HEK293 (cell line): ENCODE measurements around the gene RPS6KB2.

Source experiments
- HOXD13 ChIP-seq: sonication (generic); formaldehyde crosslinking; IDR thresholded peaks from 2 replicates; pipeline ENCODE4 v1.8.0; 2022; ENCODE audit warnings: missing genetic modification reagents, borderline replicate concordance
- REPIN1 ChIP-seq: fragments of 450-650 bp; formaldehyde crosslinking; IDR thresholded peaks from 2 replicates; pipeline ENCODE4 v1.5.1; 2017; ENCODE audit warnings: missing biosample characterization, missing genetic modification characterization, low read depth
- SCRT1 ChIP-seq: fragments of 450-650 bp; formaldehyde crosslinking; IDR thresholded peaks from 2 replicates; pipeline ENCODE4 v1.5.1; 2016; ENCODE audit warnings: missing biosample characterization, missing genetic modification characterization, borderline replicate concordance
- SCRT2 ChIP-seq: fragments of 450-650 bp; formaldehyde crosslinking; IDR thresholded peaks from 2 replicates; pipeline ENCODE4 v1.5.1; 2016; ENCODE audit warnings: missing biosample characterization, missing genetic modification characterization
- SP2 ChIP-seq: fragments of 450-650 bp; formaldehyde crosslinking; IDR thresholded peaks from 2 replicates; pipeline ENCODE4 v1.5.1; 2016; ENCODE audit warnings: missing biosample characterization, missing genetic modification characterization
- ZBTB1 ChIP-seq: fragments of 450-650 bp; formaldehyde crosslinking; IDR thresholded peaks from 2 replicates; pipeline ENCODE4 v1.5.1; 2016; ENCODE audit warnings: missing biosample characterization, missing genetic modification characterization
- ZBTB20 ChIP-seq: fragments of 450-650 bp; formaldehyde crosslinking; IDR thresholded peaks from 2 replicates; pipeline ENCODE4 v1.5.1; 2016; ENCODE audit warnings: missing biosample characterization, missing genetic modification characterization
- ZBTB26 ChIP-seq: fragments of 450-650 bp; formaldehyde crosslinking; optimal IDR thresholded peaks from 2 replicates; pipeline ENCODE3; 2016; ENCODE audit warnings: missing biosample characterization, mild to moderate bottlenecking, missing genetic modification characterization
- ZBTB7A ChIP-seq: fragments of 450-650 bp; formaldehyde crosslinking; IDR thresholded peaks from 2 replicates; pipeline ENCODE4 v1.5.1; 2016; ENCODE audit warnings: low read depth, missing biosample characterization, missing genetic modification characterization
- ZNF132 ChIP-seq: fragments of 450-650 bp; formaldehyde crosslinking; IDR thresholded peaks from 2 replicates; pipeline ENCODE4 v1.5.1; 2017; ENCODE audit warnings: missing biosample characterization, missing genetic modification characterization, borderline replicate concordance
- ZNF221 ChIP-seq: fragments of 450-650 bp; formaldehyde crosslinking; IDR thresholded peaks from 2 replicates; pipeline ENCODE4 v1.5.1; 2017; ENCODE audit warnings: missing biosample characterization, missing genetic modification characterization, borderline replicate concordance
- ZNF335 ChIP-seq: fragments of 450-650 bp; formaldehyde crosslinking; conservative IDR thresholded peaks from 2 replicates; pipeline ENCODE4 v1.5.1; 2016; ENCODE audit warnings: missing biosample characterization, missing genetic modification characterization
- ZNF518A ChIP-seq: fragments of 450-650 bp; formaldehyde crosslinking; conservative IDR thresholded peaks from 2 replicates; pipeline ENCODE4 v1.5.1; 2016; ENCODE audit warnings: low read depth, missing biosample characterization, missing genetic modification characterization
- ZNF558 ChIP-seq: fragments of 450-650 bp; formaldehyde crosslinking; IDR thresholded peaks from 2 replicates; pipeline ENCODE4 v1.5.1; 2016; ENCODE audit warnings: missing biosample characterization, missing genetic modification characterization
- ZNF692 ChIP-seq: fragments of 450-650 bp; formaldehyde crosslinking; IDR thresholded peaks from 2 replicates; pipeline ENCODE4 v1.5.1; 2016; ENCODE audit warnings: missing biosample characterization, missing genetic modification characterization
- ZNF701 ChIP-seq: fragments of 450-650 bp; formaldehyde crosslinking; IDR thresholded peaks from 2 replicates; pipeline ENCODE4 v1.5.1; 2016; ENCODE audit warnings: missing biosample characterization, missing genetic modification characterization
- ZNF837 ChIP-seq: fragments of 450-650 bp; formaldehyde crosslinking; IDR thresholded peaks from 2 replicates; pipeline ENCODE4 v1.5.1; 2016; ENCODE audit warnings: missing biosample characterization, missing genetic modification characterization
- TF ChIP-seq, protein P1 (sequence below): fragments of 450-650 bp; formaldehyde crosslinking; IDR thresholded peaks from 2 replicates; pipeline ENCODE4 v1.5.1; 2016; ENCODE audit warnings: missing biosample characterization, missing genetic modification characterization, low read depth
- TF ChIP-seq, protein P2 (sequence below): fragments of 450-650 bp; formaldehyde crosslinking; IDR thresholded peaks from 2 replicates; pipeline ENCODE4 v1.5.1; 2016; ENCODE audit warnings: missing biosample characterization, missing genetic modification characterization
- TF ChIP-seq, protein P3 (sequence below): IDR thresholded peaks from 2 replicates; pipeline ENCODE4 v1.6.1; 2011; ENCODE audit warnings: mild to moderate bottlenecking, low read depth, low read length, borderline replicate concordance
- TF ChIP-seq, protein P4 (sequence below): fragments of 450-650 bp; formaldehyde crosslinking; IDR thresholded peaks from 2 replicates; pipeline ENCODE4 v1.5.0; 2017; ENCODE audit warnings: missing biosample characterization, missing genetic modification characterization, borderline replicate concordance

The RPS6KB2 gene

GRCh38 chr11:67401495-67402191 is 26.7 kb upstream of the RPS6KB2 start, which contains the start of gene PPP1CA (continued):
- TF ChIP-seq, protein P1, sequence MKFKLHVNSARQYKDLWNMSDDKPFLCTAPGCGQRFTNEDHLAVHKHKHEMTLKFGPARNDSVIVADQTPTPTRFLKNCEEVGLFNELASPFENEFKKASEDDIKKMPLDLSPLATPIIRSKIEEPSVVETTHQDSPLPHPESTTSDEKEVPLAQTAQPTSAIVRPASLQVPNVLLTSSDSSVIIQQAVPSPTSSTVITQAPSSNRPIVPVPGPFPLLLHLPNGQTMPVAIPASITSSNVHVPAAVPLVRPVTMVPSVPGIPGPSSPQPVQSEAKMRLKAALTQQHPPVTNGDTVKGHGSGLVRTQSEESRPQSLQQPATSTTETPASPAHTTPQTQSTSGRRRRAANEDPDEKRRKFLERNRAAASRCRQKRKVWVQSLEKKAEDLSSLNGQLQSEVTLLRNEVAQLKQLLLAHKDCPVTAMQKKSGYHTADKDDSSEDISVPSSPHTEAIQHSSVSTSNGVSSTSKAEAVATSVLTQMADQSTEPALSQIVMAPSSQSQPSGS (tag by site-specific recombination) = no peak
- 0 out of 2 replicates have a peak, but pooled peaks have one; percentile 4 for TF ChIP-seq ZBTB20 (tag by site-specific recombination)
- no peak for TF ChIP-seq REPIN1
- no peak for TF ChIP-seq ZNF701
- TF ChIP-seq ZNF692 (tag by site-specific recombination) = no peak
- TF ChIP-seq ZNF518A (tag by site-specific recombination) = no peak
- peak; percentile 53 for TF ChIP-seq SP2 (tag by site-specific recombination)
- peak; percentile 1; the same call in 1 of the 2 replicates for TF ChIP-seq ZNF335 (tag by site-specific recombination)
- TF ChIP-seq ZBTB7A (tag by site-specific recombination) = no peak
- TF ChIP-seq ZBTB1 (tag by site-specific recombination) = no peak
- TF ChIP-seq, protein P2, sequence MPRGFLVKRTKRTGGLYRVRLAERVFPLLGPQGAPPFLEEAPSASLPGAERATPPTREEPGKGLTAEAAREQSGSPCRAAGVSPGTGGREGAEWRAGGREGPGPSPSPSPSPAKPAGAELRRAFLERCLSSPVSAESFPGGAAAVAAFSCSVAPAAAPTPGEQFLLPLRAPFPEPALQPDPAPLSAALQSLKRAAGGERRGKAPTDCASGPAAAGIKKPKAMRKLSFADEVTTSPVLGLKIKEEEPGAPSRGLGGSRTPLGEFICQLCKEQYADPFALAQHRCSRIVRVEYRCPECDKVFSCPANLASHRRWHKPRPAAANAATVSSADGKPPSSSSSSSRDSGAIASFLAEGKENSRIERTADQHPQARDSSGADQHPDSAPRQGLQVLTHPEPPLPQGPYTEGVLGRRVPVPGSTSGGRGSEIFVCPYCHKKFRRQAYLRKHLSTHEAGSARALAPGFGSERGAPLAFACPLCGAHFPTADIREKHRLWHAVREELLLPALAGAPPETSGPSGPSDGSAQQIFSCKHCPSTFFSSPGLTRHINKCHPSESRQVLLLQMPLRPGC (tag by site-specific recombination) = no peak
- TF ChIP-seq, protein P3, sequence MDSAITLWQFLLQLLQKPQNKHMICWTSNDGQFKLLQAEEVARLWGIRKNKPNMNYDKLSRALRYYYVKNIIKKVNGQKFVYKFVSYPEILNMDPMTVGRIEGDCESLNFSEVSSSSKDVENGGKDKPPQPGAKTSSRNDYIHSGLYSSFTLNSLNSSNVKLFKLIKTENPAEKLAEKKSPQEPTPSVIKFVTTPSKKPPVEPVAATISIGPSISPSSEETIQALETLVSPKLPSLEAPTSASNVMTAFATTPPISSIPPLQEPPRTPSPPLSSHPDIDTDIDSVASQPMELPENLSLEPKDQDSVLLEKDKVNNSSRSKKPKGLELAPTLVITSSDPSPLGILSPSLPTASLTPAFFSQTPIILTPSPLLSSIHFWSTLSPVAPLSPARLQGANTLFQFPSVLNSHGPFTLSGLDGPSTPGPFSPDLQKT = peak; percentile 29; the same call in 1 of the 2 replicates
- no peak for TF ChIP-seq SCRT1
- TF ChIP-seq ZBTB26 (tag by site-specific recombination) = peak; percentile 10
- TF ChIP-seq ZNF132 (tag by site-specific recombination) = no peak
- no peak for TF ChIP-seq HOXD13 (CRISPR knock-in tag)
- no peak for TF ChIP-seq ZNF558 (tag by site-specific recombination)
- no peak for TF ChIP-seq ZNF221 (tag by site-specific recombination)
- no peak for TF ChIP-seq SCRT2 (tag by site-specific recombination)
- no peak for TF ChIP-seq ZNF837 (tag by site-specific recombination)
- TF ChIP-seq, protein P4, sequence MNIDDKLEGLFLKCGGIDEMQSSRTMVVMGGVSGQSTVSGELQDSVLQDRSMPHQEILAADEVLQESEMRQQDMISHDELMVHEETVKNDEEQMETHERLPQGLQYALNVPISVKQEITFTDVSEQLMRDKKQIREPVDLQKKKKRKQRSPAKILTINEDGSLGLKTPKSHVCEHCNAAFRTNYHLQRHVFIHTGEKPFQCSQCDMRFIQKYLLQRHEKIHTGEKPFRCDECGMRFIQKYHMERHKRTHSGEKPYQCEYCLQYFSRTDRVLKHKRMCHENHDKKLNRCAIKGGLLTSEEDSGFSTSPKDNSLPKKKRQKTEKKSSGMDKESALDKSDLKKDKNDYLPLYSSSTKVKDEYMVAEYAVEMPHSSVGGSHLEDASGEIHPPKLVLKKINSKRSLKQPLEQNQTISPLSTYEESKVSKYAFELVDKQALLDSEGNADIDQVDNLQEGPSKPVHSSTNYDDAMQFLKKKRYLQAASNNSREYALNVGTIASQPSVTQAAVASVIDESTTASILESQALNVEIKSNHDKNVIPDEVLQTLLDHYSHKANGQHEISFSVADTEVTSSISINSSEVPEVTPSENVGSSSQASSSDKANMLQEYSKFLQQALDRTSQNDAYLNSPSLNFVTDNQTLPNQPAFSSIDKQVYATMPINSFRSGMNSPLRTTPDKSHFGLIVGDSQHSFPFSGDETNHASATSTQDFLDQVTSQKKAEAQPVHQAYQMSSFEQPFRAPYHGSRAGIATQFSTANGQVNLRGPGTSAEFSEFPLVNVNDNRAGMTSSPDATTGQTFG (tag by site-specific recombination) = no peak
